Measurements from ENCODE around the gene CAPN1.
"Not testable (repeated sequence)": the region's sequence is repeated elsewhere in the genome, so short reads cannot be mapped to it uniquely, and the experiment has no call there.

Gene CAPN1

GRCh38 chr11:65243797-65244196, 62.1 kb downstream of the CAPN1 start:
- H3K4me1 ChIP-seq (ENCODE audit: control insufficient read depth, insufficient read depth, low read length) = peaks cover 7% of the 10 kb centered on the region
- no peak overlapping the region for H3K9ac ChIP-seq (ENCODE audit: low read depth, low read length)
- H3K36me3 ChIP-seq (ENCODE audit: control insufficient read depth, insufficient read depth, low read length) = no peaks in the 10 kb centered on the region
- no peaks in the 10 kb centered on the region for H3K27me3 ChIP-seq (ENCODE audit: control insufficient read depth, insufficient read depth, low read length)
- H3K9me3 ChIP-seq (ENCODE audit: control insufficient read depth, insufficient read depth, low read length) = no peaks in the 10 kb centered on the region
- no peak overlapping the region for H3K4me3 ChIP-seq (ENCODE audit: low read depth, low read length)
- peak overlapping the region; percentile 37 for H3K27ac ChIP-seq (ENCODE audit: low read depth, low read length)

DNA sequence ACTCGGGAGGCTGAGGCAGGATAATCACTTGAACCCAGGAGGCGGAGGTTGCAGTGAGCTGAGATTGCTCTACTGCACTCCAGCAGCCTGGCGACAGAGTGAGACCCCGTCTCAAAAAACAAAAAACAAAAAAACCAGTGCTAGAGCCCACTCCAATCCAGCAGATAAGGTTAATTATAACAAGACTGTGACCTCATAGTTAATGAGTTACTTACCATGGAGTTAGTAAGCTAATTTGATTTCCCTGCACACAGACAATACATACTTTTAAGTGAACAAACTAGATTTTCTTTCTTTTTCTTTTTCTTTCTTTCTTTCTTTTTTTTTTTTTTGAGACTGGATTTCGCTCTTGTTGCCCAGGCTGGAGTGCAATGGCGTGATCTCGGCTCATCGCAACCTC, 63.3 kb downstream of the CAPN1 start:
- H3K27me3 ChIP-seq (ENCODE audit: control insufficient read depth, insufficient read depth, low read length); H3K36me3 ChIP-seq (ENCODE audit: control insufficient read depth, insufficient read depth, low read length); H3K4me1 ChIP-seq (ENCODE audit: control insufficient read depth, insufficient read depth, low read length); H3K9me3 ChIP-seq (ENCODE audit: control insufficient read depth, insufficient read depth, low read length); H3K4me3 ChIP-seq (ENCODE audit: low read depth, low read length); H3K9ac ChIP-seq (ENCODE audit: low read depth, low read length); H3K27ac ChIP-seq (ENCODE audit: low read depth, low read length): not testable (repeated sequence)

DNA sequence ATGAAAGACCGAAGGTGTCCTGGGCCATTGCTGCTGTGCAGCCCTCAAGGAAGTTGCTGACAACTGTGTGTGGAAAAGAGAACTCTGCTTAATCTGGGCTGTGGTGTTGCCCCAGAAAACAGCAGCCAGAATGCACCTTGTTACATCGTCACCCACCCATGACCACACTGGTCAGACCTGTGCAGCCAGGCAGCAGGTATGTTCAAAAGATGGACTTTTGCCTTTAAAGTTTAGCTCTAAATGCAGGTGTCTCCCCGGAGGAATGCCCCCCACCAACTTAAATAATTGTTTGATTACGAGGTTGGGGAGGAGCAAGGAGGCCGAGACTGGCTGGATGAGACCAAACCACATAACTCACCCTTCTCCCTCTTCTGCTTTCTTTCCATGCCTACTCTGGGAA, 64.8 kb downstream of the CAPN1 start:
- Histone ChIP-seq H3K9me3 (ENCODE audit: control insufficient read depth, insufficient read depth, low read length) (no peaks in the 10 kb centered on the region), H3K27ac (ENCODE audit: low read depth, low read length) (no peak overlapping the region), H3K4me1 (ENCODE audit: control insufficient read depth, insufficient read depth, low read length) (peaks cover 7% of the 10 kb centered on the region), H3K4me3 (ENCODE audit: low read depth, low read length) (no peak overlapping the region), H3K9ac (ENCODE audit: low read depth, low read length) (no peak overlapping the region), H3K36me3 (ENCODE audit: control insufficient read depth, insufficient read depth, low read length) (no peaks in the 10 kb centered on the region), H3K27me3 (ENCODE audit: control insufficient read depth, insufficient read depth, low read length) (no peaks in the 10 kb centered on the region)

- H3K36me3 ChIP-seq (ENCODE audit: control insufficient read depth, insufficient read depth, low read length); H3K4me3 ChIP-seq (ENCODE audit: low read depth, low read length); H3K27ac ChIP-seq (ENCODE audit: low read depth, low read length); H3K9me3 ChIP-seq (ENCODE audit: control insufficient read depth, insufficient read depth, low read length); H3K27me3 ChIP-seq (ENCODE audit: control insufficient read depth, insufficient read depth, low read length); H3K4me1 ChIP-seq (ENCODE audit: control insufficient read depth, insufficient read depth, low read length); H3K9ac ChIP-seq (ENCODE audit: low read depth, low read length): not testable (repeated sequence)
Observed at GRCh38 chr11:65248184-65248710, 66.5 kb downstream of the CAPN1 start.

GRCh38 chr11:65251476-65251875, 69.7 kb downstream of the CAPN1 start:
- no peak overlapping the region for H3K9ac ChIP-seq (ENCODE audit: low read depth, low read length)
- no peak overlapping the region for H3K27ac ChIP-seq (ENCODE audit: low read depth, low read length)
- no peaks in the 10 kb centered on the region for H3K36me3 ChIP-seq (ENCODE audit: control insufficient read depth, insufficient read depth, low read length)
- no peak overlapping the region for H3K4me3 ChIP-seq (ENCODE audit: low read depth, low read length)
- no peaks in the 10 kb centered on the region for H3K9me3 ChIP-seq (ENCODE audit: control insufficient read depth, insufficient read depth, low read length)
- no peaks in the 10 kb centered on the region for H3K4me1 ChIP-seq (ENCODE audit: control insufficient read depth, insufficient read depth, low read length)
- no peaks in the 10 kb centered on the region for H3K27me3 ChIP-seq (ENCODE audit: control insufficient read depth, insufficient read depth, low read length)

DNA sequence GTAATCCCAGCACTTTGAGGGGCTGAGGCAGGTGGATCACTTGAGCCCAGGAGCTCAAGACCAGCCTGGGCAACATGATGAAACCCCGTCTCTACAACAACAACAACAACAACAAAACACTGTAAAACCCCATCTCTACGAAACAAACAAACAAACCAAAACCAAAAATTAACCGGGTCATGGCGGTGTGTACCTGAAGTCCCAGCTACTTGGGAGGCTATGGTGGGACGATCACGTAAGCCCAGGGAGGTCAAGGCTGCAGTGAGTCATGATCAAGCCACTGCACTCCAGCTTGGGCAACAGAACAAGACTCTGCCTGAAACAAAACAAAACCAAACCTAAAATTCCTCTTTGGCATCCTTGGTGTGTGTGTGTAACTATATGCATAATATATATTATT, 73.0 kb downstream of the CAPN1 start:
- Histone ChIP-seq H3K36me3 (ENCODE audit: control insufficient read depth, insufficient read depth, low read length) (no peaks in the 10 kb centered on the region), H3K4me1 (ENCODE audit: control insufficient read depth, insufficient read depth, low read length) (no peaks in the 10 kb centered on the region), H3K4me3 (ENCODE audit: low read depth, low read length) (no peak overlapping the region), H3K27me3 (ENCODE audit: control insufficient read depth, insufficient read depth, low read length) (no peaks in the 10 kb centered on the region), H3K27ac (ENCODE audit: low read depth, low read length) (no peak overlapping the region), H3K9ac (ENCODE audit: low read depth, low read length) (no peak overlapping the region), H3K9me3 (ENCODE audit: control insufficient read depth, insufficient read depth, low read length) (no peaks in the 10 kb centered on the region)

DNA sequence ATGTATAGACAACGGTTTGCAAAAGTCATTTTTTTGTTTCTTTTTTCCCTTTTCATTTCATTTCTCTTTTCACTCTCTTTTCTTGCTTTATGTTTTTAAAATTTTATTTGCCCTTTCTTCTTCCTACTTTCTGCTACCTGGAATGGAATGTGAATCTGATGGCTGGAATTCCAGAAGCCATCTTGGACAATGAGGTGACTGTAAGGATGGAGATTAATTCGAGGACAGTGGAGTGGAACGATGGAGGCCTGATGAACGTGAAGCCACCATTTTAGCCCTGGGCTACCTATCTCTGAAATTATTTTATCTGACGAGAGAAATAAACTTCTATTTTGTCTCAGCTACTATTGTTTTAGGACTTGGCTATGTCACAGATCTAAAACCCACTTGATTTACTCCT, 77.3 kb downstream of the CAPN1 start:
- Histone ChIP-seq H3K27me3 (ENCODE audit: control insufficient read depth, insufficient read depth, low read length) (no peaks in the 10 kb centered on the region), H3K4me1 (ENCODE audit: control insufficient read depth, insufficient read depth, low read length) (peaks cover 6% of the 10 kb centered on the region; the same call in 1 of the 2 replicates), H3K4me3 (ENCODE audit: low read depth, low read length) (no peak overlapping the region), H3K27ac (ENCODE audit: low read depth, low read length) (no peak overlapping the region), H3K36me3 (ENCODE audit: control insufficient read depth, insufficient read depth, low read length) (no peaks in the 10 kb centered on the region), H3K9ac (ENCODE audit: low read depth, low read length) (no peak overlapping the region), H3K9me3 (ENCODE audit: control insufficient read depth, insufficient read depth, low read length) (no peaks in the 10 kb centered on the region)

GRCh38 chr11:65260302-65260701, 78.6 kb downstream of the CAPN1 start:
- H3K9ac ChIP-seq (ENCODE audit: low read depth, low read length) = no peak overlapping the region
- H3K27ac ChIP-seq (ENCODE audit: low read depth, low read length) = no peak overlapping the region
- no peak overlapping the region for H3K4me3 ChIP-seq (ENCODE audit: low read depth, low read length)
- no peaks in the 10 kb centered on the region for H3K27me3 ChIP-seq (ENCODE audit: control insufficient read depth, insufficient read depth, low read length)
- H3K9me3 ChIP-seq (ENCODE audit: control insufficient read depth, insufficient read depth, low read length) = no peaks in the 10 kb centered on the region
- peaks cover 6% of the 10 kb centered on the region; the same call in 1 of the 2 replicates for H3K4me1 ChIP-seq (ENCODE audit: control insufficient read depth, insufficient read depth, low read length)
- no peaks in the 10 kb centered on the region for H3K36me3 ChIP-seq (ENCODE audit: control insufficient read depth, insufficient read depth, low read length)

- H3K4me1 ChIP-seq (ENCODE audit: control insufficient read depth, insufficient read depth, low read length) = peaks cover 6% of the 10 kb centered on the region; the same call in 1 of the 2 replicates
- peak overlapping the region; percentile 86 for H3K27ac ChIP-seq (ENCODE audit: low read depth, low read length)
- H3K4me3 ChIP-seq (ENCODE audit: low read depth, low read length) = peak overlapping the region; percentile 92
- H3K9ac ChIP-seq (ENCODE audit: low read depth, low read length) = peak overlapping the region; percentile 52; the same call in 1 of the 2 replicates
- H3K27me3 ChIP-seq (ENCODE audit: control insufficient read depth, insufficient read depth, low read length) = no peaks in the 10 kb centered on the region
- H3K9me3 ChIP-seq (ENCODE audit: control insufficient read depth, insufficient read depth, low read length) = no peaks in the 10 kb centered on the region
- 0 out of 2 replicates have a peak, but pooled peaks cover 2% of the 10 kb centered on the region for H3K36me3 ChIP-seq (ENCODE audit: control insufficient read depth, insufficient read depth, low read length)
Observed at GRCh38 chr11:65260756-65261590, 79.2 kb downstream of the CAPN1 start.
